GM21786 (cell line): ENCODE results near the gene YJEFN3.

Source experiments
- ATAC-seq: cut with Tn5 transposase; IDR thresholded peaks from one replicate; pipeline ENCODE4 v1.9.1; 2021; ENCODE audit not compliant: unreplicated experiment

YJEFN3 gene, protein sequence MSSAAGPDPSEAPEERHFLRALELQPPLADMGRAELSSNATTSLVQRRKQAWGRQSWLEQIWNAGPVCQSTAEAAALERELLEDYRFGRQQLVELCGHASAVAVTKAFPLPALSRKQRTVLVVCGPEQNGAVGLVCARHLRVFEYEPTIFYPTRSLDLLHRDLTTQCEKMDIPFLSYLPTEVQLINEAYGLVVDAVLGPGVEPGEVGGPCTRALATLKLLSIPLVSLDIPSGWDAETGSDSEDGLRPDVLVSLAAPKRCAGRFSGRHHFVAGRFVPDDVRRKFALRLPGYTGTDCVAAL

GRCh38 chr19:19528721-19529490 is at the start of gene YJEFN3:
TSS of gene YJEFN3 (plus strand) at chr19:19528911. CDS start at chr19:19528933, 22 bp downstream.
- ATAC-seq: no peak

DNA sequence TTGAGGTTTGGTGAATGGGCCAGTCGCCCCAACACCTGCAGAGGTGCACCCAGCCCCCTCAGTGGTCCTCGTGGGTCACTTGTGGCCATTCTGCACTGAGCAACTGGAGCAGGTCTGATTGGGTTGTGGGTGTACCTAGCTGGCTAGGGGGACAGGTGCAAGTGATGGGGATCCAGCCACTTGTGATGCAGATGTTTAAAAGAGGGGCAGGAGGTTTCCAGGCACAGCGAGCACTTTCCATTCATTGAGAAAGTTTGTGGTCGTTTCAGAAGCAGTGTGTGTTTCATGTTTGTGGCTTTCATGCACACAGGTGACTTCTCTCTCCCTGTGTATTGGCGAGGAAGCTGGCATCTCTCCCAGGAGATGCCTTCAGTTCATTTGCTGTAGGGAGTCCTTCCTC is 48.0 kb upstream of the YJEFN3 start:
- ATAC-seq: peak; percentile 43

DNA sequence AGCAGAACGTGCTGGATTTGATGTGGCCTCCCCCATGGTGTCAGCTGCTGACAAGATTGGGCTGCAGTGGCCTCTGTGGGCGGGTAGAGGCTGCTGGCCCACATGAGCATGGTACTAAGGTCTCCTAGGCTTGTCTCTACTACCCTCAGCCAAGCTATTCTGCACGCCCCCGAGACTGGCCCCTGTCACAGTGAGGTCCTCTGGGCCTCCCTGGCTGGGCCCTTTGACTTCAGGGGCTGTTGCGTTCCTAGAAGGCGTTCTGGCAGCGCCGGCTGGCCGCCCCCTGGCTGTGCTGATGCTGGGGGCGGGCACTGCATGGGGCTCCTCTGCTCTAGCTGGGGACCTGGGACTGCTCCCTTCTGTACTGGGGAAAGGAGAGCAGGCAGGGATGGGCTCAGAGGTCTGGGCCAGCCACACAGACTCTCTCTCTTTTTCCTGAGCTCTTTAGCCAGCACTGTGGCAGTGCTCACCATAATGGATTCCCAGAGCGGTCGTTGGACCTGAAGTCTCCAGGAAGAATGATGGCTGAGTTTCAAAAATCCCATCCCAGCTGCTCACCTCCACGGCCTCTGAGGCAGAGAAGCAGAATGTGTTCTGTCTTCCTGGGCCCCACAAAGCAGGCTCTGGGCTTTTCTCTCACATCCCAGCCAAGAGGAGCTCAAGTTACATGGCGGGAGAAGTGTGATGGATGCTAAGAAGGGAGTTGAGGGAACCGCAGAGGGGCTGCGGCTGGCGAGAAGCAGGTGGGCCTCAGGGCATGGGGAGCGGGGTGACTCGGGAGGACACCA is 45.7 kb upstream of the YJEFN3 start:
- ATAC-seq: no peak

DNA sequence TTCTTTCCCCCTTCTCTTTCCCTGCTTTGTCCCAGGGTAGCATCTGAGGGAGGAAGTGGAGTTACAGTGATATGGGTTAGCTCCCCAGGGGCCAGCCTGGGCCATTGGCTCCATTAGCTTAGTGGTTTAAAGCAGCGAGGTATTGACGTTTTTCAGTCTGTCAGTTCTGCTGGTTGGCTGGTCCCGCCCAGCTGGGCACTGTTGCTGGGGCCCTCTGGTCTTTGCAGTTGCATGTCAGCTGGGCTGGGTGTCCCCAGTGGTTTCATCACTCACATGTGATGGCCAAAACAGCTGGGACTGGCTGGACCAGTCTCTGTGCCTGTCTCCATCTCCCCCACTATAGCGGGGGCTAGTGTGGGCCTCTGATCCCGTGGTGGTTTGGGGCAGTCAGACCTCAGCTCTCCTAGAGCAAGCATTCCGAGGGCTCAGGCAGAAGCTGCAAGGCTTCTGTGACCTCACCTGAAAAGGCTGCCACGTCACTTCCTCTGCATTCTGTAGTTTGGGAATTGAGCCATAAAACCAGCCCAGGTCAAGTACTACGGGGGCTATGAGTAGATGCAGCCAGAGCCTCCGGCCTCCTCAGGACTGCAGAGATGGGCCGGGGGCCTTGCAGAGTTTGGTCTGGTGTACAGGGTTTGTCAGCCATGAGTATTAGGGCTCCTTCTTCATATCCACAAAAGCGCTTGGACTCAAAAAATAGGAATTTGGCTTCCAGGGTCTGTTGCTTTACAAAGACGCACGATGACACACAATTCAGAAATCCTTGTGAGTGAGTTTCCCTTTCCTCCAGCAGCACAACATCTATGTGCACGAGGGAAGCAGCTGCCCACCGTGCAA is 43.3 kb upstream of the YJEFN3 start:
- no peak for ATAC-seq

GRCh38 chr19:19485998-19486290 is 42.8 kb upstream of the YJEFN3 start:
- ATAC-seq: no peak

DNA sequence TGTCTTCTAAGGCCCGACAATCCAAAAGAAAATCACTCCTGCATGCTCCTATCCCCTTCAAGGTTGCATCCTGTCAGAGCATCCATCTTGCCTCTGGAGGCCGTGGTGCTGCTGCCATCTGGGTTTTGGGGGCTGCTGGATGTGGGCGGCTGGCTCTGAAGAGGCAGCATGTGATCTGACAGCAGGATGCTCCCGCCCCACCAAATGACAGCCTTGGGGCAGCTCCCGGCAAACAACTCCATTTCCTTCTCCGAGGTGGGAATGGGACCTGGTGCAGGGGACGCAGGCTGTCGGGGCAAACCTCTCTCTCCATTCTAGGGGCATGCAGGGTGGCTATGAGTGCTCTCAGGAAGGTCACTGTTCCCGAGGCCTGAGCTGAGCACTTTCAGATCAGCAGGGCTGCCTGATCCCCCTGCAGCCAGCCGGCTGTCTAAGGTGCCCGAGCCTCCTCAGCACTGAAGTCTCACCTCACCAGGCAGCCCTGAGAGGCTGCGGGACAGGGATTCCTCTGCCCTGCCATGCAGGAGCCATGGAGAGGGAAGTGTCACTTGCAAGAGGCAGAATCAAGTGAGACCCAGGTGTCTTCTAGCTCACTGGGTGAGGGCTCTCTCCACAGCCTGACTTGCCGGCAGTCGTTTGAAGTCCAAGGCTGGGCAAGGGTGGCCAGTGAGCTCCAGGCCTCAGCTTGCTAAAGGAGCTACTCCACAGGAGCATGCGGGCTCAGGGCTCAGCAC is 42.2 kb upstream of the YJEFN3 start:
- no peak for ATAC-seq

GRCh38 chr19:19487077-19487949 is 41.4 kb upstream of the YJEFN3 start:
- no peak for ATAC-seq

GRCh38 chr19:19487950-19488874 is 40.5 kb upstream of the YJEFN3 start:
- no peak for ATAC-seq

GRCh38 chr19:19488875-19489690 is 39.6 kb upstream of the YJEFN3 start:
- ATAC-seq: no peak

DNA sequence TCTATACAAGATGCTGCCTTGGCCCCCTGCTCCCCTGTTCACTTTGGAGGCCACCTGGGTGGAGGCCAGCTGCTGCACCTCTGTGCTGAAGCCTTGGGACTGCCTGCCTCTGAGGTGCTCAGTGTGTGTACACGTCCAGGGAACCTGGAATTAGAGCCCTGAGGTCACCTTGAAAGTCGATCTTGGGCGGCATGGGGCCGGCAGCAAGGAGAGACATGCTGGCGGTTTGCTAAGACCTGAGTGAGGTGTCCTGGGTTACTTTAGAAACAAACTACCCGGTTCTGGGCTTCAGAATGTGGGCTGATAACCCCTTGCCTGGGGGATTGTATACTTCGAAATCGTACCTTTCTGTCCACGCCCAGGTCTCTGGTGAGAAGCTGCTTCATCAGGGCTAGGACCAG is 38.9 kb upstream of the YJEFN3 start:
- no peak for ATAC-seq

DNA sequence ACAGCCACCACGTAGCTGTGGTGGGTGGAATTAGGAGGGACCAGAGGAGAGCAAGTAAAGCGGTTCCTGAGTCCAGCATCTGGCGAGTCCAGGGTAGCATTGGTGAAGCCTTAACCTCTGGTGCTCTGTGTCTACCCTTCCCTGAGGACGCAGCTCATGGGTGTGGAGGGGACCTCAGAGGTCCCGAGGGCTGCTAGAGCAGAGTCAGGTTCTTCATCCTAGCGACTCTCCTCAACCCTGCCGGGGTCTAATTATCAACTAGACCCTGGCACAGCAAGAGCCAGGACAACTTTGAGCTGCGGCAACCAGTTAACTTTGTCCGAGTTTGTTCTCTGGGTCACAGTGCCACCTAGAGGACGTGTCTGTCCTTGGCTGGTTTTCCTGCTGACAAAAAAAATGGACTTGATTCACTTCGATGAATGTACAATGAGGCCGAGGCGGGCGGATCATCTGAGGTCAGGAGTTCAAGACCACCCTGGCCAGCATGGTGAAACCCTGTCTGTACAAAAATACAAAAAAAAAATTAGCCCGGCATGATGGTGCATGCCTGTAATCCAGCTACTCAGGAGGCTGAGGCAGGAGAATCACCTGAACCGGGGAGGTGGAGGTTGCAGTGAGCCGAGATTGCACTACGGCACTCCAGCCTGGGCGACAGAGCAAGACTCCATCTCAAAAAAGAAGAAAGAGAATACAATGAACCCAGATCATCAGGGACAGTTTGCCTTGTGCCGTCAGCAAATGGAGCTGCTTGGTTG is 38.3 kb upstream of the YJEFN3 start:
- no peak for ATAC-seq

DNA sequence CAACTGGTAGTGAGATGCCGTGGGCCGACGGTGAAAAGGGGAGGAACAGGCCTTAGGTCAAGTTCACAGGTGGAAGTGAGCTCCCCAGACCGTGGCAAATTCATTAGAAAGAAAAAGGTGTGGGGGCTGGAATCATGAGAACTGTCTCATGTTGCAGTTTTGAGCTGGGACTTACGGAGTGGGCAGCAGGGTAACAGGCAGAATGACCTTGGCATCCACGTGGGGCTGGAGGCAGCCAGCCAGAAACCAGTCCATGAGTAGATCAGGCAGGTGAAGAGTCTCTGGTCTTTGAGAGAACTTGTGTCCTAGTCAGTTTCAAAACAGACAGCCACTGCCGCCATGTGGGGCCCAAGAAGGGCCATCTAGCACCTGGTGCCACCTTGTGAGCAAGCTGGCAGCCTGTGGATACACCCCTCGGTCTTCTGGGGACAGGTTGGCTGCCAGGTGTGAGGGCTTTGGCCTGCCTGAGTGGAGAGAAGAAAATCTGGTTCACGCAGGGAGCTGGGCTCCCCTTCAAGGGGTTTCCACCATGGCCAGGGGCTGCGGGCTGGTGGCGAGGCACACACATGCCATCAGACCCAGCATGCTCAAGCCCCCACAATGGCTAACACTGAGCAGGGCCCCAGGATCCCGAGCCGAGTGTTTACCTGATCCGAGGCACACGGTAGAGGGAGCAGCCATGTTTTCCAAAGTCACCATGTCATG is 37.2 kb upstream of the YJEFN3 start:
- no peak for ATAC-seq

DNA sequence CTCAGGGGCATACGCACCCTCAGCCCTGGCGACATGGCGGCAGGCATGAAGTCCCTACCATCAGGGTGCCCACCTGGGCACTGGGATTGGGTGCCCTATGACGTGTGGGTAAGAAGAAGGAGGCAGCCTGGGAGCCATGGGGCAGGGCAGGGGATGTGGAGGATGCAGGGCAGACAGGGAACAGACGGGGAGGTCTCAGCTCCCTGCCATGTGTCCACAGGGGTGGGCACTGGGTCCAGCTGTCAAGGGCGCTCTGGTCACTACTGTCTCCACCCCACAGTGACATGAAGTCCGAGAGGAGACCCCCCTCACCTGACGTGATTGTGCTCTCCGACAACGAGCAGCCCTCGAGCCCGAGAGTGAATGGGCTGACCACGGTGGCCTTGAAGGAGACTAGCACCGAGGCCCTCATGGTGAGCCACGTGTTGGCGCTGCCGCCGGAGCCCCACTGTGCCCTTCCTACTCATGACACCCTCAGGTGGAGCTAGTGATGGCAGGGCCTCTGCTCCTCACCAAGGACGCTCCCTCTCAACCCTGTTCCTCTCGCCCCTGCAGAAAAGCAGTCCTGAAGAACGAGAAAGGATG is 36.6 kb upstream of the YJEFN3 start:
- no peak for ATAC-seq

DNA sequence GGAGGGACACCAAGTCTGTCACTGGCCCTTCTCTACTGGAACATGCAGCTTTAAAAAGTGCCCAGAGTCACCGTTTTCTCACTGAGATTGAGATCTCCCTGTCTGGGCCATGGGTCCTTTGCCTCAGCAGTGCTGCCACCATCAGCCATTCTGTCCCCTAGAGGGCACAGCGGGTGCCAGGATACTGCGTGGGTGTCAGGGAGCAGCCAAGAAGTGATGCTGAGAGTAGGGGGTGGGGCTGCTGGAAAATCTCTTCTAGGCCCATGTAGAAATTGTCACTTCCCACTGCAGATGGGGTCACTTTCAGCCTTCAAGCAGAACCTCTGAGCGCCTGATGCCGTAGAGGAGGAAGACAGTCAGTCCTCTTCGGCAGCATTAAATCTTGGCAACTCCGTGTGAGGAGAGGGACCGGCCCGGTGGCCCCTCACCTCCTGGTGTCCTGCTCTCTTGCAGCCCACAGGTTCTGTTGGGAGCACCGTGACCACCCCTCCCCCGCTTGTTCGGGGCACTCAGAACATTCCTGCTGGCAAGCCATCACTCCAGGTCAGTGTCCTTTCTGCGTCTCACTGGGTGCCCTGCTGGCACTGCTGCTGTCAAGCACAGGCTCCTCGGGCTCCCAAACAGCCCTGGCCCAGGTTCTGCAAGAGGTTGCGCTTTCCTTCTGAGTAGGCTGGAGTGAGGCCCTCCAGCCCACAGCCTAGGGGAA is 34.7 kb upstream of the YJEFN3 start:
- ATAC-seq: no peak
